Mucosa of stomach (tissue), 1 donor: ENCODE results near the gene LENG8.

Experiments
- H3K27me3 ChIP-seq: one replicate; pipeline ENCODE4 v1.7.0; 2013; ENCODE audit warnings: mild to moderate bottlenecking, low read length; ENCODE audit not compliant: control insufficient read depth, insufficient read depth
- H3K36me3 ChIP-seq: one replicate; pipeline ENCODE4 v1.7.0; 2013; ENCODE audit warnings: low read length; ENCODE audit not compliant: control insufficient read depth, insufficient read depth
- H3K4me1 ChIP-seq: one replicate; pipeline ENCODE4 v1.7.0; 2013; ENCODE audit warnings: mild to moderate bottlenecking, low read length; ENCODE audit not compliant: control insufficient read depth, insufficient read depth
- H3K4me3 ChIP-seq: one replicate; pipeline ENCODE4 v1.7.0; 2013; ENCODE audit warnings: low read length
- H3K9ac ChIP-seq: one replicate; pipeline ENCODE4 v1.7.0; 2013; ENCODE audit warnings: mild to moderate bottlenecking, low read length, moderate library complexity
- H3K9me3 ChIP-seq: one replicate; pipeline ENCODE4 v1.7.0; 2013; ENCODE audit warnings: mild to moderate bottlenecking, low read length, moderate library complexity; ENCODE audit not compliant: control insufficient read depth
- donor health status: Pancreatic carcinoma.

LENG8 gene

GRCh38 chr19:54470991-54471782, 22.2 kb downstream of the LENG8 start:
- peaks cover 37% of the 10 kb centered on the region for H3K4me1 ChIP-seq
- H3K4me3 ChIP-seq, result peak overlapping the region; percentile 90
- H3K27me3 ChIP-seq, result peaks cover 8% of the 10 kb centered on the region
- H3K36me3 ChIP-seq, result no peaks in the 10 kb centered on the region
- peak overlapping the region; percentile 96 for H3K9ac ChIP-seq
- H3K9me3 ChIP-seq, result no peaks in the 10 kb centered on the region

GRCh38 chr19:54473071-54473891, 24.3 kb downstream of the LENG8 start, which contains the start of gene CDC42EP5:
Gene CDC42EP5, minus strand, starts transcription at chr19:54473296. Its CDS starts 7,749 bp downstream, at chr19:54465547.
- H3K36me3 ChIP-seq, result no peaks in the 10 kb centered on the region
- no peaks in the 10 kb centered on the region for H3K9me3 ChIP-seq
- peaks cover 8% of the 10 kb centered on the region for H3K27me3 ChIP-seq
- peak within 1 kb of the TSS; percentile 7 for H3K4me3 ChIP-seq
- H3K9ac ChIP-seq, result peak within 1 kb of the TSS; percentile 83
- peaks cover 31% of the 10 kb centered on the region for H3K4me1 ChIP-seq

GRCh38 chr19:54473892-54474372, 24.9 kb downstream of the LENG8 start:
- H3K9me3 ChIP-seq, result no peaks in the 10 kb centered on the region
- no peak overlapping the region for H3K4me3 ChIP-seq
- no peaks in the 10 kb centered on the region for H3K36me3 ChIP-seq
- H3K9ac ChIP-seq, result peak overlapping the region; percentile 83
- peaks cover 8% of the 10 kb centered on the region for H3K27me3 ChIP-seq
- peaks cover 28% of the 10 kb centered on the region for H3K4me1 ChIP-seq

GRCh38 chr19:54475706-54476105, 26.7 kb downstream of the LENG8 start:
- no peaks in the 10 kb centered on the region for H3K9me3 ChIP-seq
- no peaks in the 10 kb centered on the region for H3K36me3 ChIP-seq
- H3K4me3 ChIP-seq, result no peak overlapping the region
- peaks cover 12% of the 10 kb centered on the region for H3K4me1 ChIP-seq
- H3K9ac ChIP-seq, result no peak overlapping the region
- H3K27me3 ChIP-seq, result peaks cover 7% of the 10 kb centered on the region

GRCh38 chr19:54477650-54478049, 28.7 kb downstream of the LENG8 start:
- no peak overlapping the region for H3K4me3 ChIP-seq
- H3K36me3 ChIP-seq, result no peaks in the 10 kb centered on the region
- no peak overlapping the region for H3K9ac ChIP-seq
- no peaks in the 10 kb centered on the region for H3K27me3 ChIP-seq
- no peaks in the 10 kb centered on the region for H3K9me3 ChIP-seq
- H3K4me1 ChIP-seq, result peaks cover 8% of the 10 kb centered on the region

- Histone ChIP-seq H3K9me3 (no peaks in the 10 kb centered on the region), H3K4me3 (no peak overlapping the region), H3K4me1 (peaks cover 2% of the 10 kb centered on the region), H3K27me3 (no peaks in the 10 kb centered on the region), H3K9ac (no peak overlapping the region), H3K36me3 (no peaks in the 10 kb centered on the region)
These were observed 29.8 kb downstream of the LENG8 start for GRCh38 chr19:54478677-54479266.

GRCh38 chr19:54480051-54480450, 31.1 kb downstream of the LENG8 start:
- no peaks in the 10 kb centered on the region for H3K9me3 ChIP-seq
- no peak overlapping the region for H3K9ac ChIP-seq
- H3K36me3 ChIP-seq, result no peaks in the 10 kb centered on the region
- H3K27me3 ChIP-seq, result no peaks in the 10 kb centered on the region
- no peaks in the 10 kb centered on the region for H3K4me1 ChIP-seq
- no peak overlapping the region for H3K4me3 ChIP-seq

GRCh38 chr19:54481326-54481930, 32.4 kb downstream of the LENG8 start:
- no peak overlapping the region for H3K4me3 ChIP-seq
- no peaks in the 10 kb centered on the region for H3K36me3 ChIP-seq
- H3K27me3 ChIP-seq, result no peaks in the 10 kb centered on the region
- no peaks in the 10 kb centered on the region for H3K4me1 ChIP-seq
- no peak overlapping the region for H3K9ac ChIP-seq
- H3K9me3 ChIP-seq, result no peaks in the 10 kb centered on the region

- Histone ChIP-seq H3K9me3 (no peaks in the 10 kb centered on the region), H3K4me3 (no peak overlapping the region), H3K36me3 (no peaks in the 10 kb centered on the region), H3K9ac (no peak overlapping the region), H3K4me1 (no peaks in the 10 kb centered on the region), H3K27me3 (no peaks in the 10 kb centered on the region)
These were observed 33.9 kb downstream of the LENG8 start for GRCh38 chr19:54482889-54483288.

GRCh38 chr19:54484451-54484850, 35.5 kb downstream of the LENG8 start:
- Histone ChIP-seq H3K4me3 (no peak overlapping the region), H3K9ac (no peak overlapping the region), H3K4me1 (no peaks in the 10 kb centered on the region), H3K27me3 (no peaks in the 10 kb centered on the region), H3K36me3 (no peaks in the 10 kb centered on the region), H3K9me3 (no peaks in the 10 kb centered on the region)

- Histone ChIP-seq H3K4me3 (no peak overlapping the region), H3K9me3 (no peaks in the 10 kb centered on the region), H3K36me3 (no peaks in the 10 kb centered on the region), H3K9ac (no peak overlapping the region), H3K4me1 (no peaks in the 10 kb centered on the region), H3K27me3 (peaks cover 6% of the 10 kb centered on the region)
These were observed 36.9 kb downstream of the LENG8 start for GRCh38 chr19:54485851-54486250.
